PC-9 (cell line): ENCODE measurements around the gene MON1A.

ENCODE experiments used
- EZH2 ChIP-seq: fragments of 200-600 bp; sonication (generic); IDR thresholded peaks from 2 replicates; pipeline ENCODE4 v1.8.0; 2017; ENCODE audit warnings: antibody characterized with exemption, low read depth
- TF ChIP-seq, protein P1 (sequence below): fragments of 200-600 bp; sonication (generic); conservative IDR thresholded peaks from 2 replicates; pipeline ENCODE4 v1.6.1; 2017; ENCODE audit warnings: mixed run types, antibody characterized with exemption, mild to moderate bottlenecking, moderate library complexity

DNA sequence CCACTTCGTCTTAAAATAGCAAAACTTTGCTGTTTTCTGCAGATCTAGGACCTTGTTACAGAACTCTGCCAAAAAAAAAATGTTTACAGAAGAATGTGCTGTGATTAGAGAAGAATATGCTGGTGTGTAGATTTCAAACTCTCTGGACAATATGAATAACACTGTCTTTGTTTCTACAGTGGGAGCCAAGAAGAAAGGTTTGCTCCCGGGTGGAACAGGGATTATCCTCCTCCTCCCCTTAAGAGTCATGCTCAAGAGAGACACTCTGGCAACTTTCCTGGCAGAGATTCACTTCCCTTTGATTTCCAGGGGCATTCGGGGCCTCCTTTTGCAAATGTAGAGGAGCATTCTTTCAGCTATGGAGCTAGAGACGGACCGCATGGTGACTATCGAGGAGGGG is 37.7 kb upstream of the MON1A start:
- TF ChIP-seq, protein P1, sequence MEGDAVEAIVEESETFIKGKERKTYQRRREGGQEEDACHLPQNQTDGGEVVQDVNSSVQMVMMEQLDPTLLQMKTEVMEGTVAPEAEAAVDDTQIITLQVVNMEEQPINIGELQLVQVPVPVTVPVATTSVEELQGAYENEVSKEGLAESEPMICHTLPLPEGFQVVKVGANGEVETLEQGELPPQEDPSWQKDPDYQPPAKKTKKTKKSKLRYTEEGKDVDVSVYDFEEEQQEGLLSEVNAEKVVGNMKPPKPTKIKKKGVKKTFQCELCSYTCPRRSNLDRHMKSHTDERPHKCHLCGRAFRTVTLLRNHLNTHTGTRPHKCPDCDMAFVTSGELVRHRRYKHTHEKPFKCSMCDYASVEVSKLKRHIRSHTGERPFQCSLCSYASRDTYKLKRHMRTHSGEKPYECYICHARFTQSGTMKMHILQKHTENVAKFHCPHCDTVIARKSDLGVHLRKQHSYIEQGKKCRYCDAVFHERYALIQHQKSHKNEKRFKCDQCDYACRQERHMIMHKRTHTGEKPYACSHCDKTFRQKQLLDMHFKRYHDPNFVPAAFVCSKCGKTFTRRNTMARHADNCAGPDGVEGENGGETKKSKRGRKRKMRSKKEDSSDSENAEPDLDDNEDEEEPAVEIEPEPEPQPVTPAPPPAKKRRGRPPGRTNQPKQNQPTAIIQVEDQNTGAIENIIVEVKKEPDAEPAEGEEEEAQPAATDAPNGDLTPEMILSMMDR = no peak
- TF ChIP-seq EZH2 = no peak
